K562 (cell line): ENCODE data around the gene CEMIP. TPM values are rescaled to one million over a fixed set of nuclear protein-coding genes. Genes with fewer than 3 reads are reported as not detected.
A peak's percentile ranks its signal among the peaks of the same experiment; 100 is the strongest.

ENCODE experiments used
- ATAC-seq: fragments of 200-7000 bp; cut with Tn5 transposase; 3 replicates; pipeline ENCODE4 v1.9.1; 2020; ENCODE audit warnings: moderate library complexity
- BruUV-seq: library from RNA; stranded (reverse); fragments of 400-500 nt; replicated peaks from 2 replicates; lab custom pipeline; 2021; lab: Mats Ljungman, UMichigan
- CTCF ChIA-PET: fragments of 300-600 bp; formaldehyde crosslinking; extraction: SDS; loops from one replicate; lab custom pipeline; 2021; ENCODE audit warnings: low intra/inter-chr PET ratio; lab: Yijun Ruan, JAX
- POLR2A ChIA-PET: fragments of 300-600, 350-650 bp; sonication (Branson Sonifier 250); formaldehyde crosslinking; extraction: SDS; loops from one replicate; lab custom pipeline; 2021; ENCODE audit warnings: antibody characterized with exemption, inconsistent platforms; lab: Yijun Ruan, JAX
- DNase-seq, 4 experiments: peaks; one replicate each; pipeline versions ENCODE4 v3.0.0 to v3.0.0-alpha.2; 2011 to 2018; ENCODE audit warnings: low spot score in 3 of 4, mixed read lengths in 3 of 4; ENCODE audit errors: extremely low read depth in 1 of 4
- FAIRE-seq: peaks from 2 replicates; lab custom pipeline; 2011; peaks lifted over from hg19 to GRCh38; lab: Jason Lieb, UNC
- H2AFZ ChIP-seq: 2 replicates; pipeline ENCODE4 v1.6.0; 2011; ENCODE audit warnings: low read depth, low read length, control low read depth, inconsistent platforms
- H3K27ac ChIP-seq: fragments of 200-600 bp; 3 replicates; pipeline ENCODE4 v1.8.0; 2011; ENCODE audit warnings: low read depth, mild to moderate bottlenecking, control low read depth, inconsistent platforms, low read length, moderate library complexity, mixed read lengths; ENCODE audit errors: extremely low read depth
- H3K27me3 ChIP-seq, 2 experiments: fragments of 300-600 bp in 1 of 2; 2 replicates in 1 of 2; 3 replicates in 1 of 2; pipeline versions ENCODE4 v1.6.0 to v1.8.0; 2011; ENCODE audit warnings: inconsistent platforms in 2 of 2, low read length in 2 of 2, mild to moderate bottlenecking in 1 of 2, mixed read lengths in 1 of 2, moderate library complexity in 1 of 2; ENCODE audit not compliant: control insufficient read depth in 2 of 2, insufficient read depth in 2 of 2
- H3K36me3 ChIP-seq: fragments of 300-600 bp; 3 replicates; pipeline ENCODE4 v1.8.0; 2011; ENCODE audit warnings: mild to moderate bottlenecking, low read length, inconsistent platforms; ENCODE audit not compliant: control insufficient read depth, insufficient read depth
- H3K4me1 ChIP-seq, 2 experiments: fragments of 200-600 bp in 1 of 2; replicated peaks in 1 of 2; 2 replicates in 1 of 2; 3 replicates in 1 of 2; pipeline versions ENCODE4 v1.5.1 to v1.8.0; 2011; ENCODE audit warnings: inconsistent platforms in 2 of 2, low read length in 2 of 2, mild to moderate bottlenecking in 1 of 2, mixed read lengths in 1 of 2, moderate library complexity in 1 of 2; ENCODE audit not compliant: control insufficient read depth in 2 of 2, insufficient read depth in 2 of 2
- H3K4me2 ChIP-seq: 2 replicates; pipeline ENCODE4 v1.6.1; 2011; ENCODE audit warnings: low read length, control low read depth, inconsistent platforms, mixed read lengths; ENCODE audit not compliant: insufficient read depth
- H3K4me3 ChIP-seq: fragments of 200-600 bp; sonication (generic), shearing (Covaris generic); 2 replicates; pipeline ENCODE4 v1.5.1; 2016; ENCODE audit warnings: control low read depth, inconsistent platforms
- H3K79me2 ChIP-seq: fragments of 200-600 bp; 3 replicates; pipeline ENCODE4 v1.8.0; 2011; ENCODE audit warnings: low read length, inconsistent platforms; ENCODE audit not compliant: control insufficient read depth, insufficient read depth
- H3K9ac ChIP-seq, 2 experiments: 2 replicates each; pipeline versions ENCODE4 v1.6.0 to v1.6.1; 2011; ENCODE audit warnings: low read depth in 2 of 2, low read length in 2 of 2, control low read depth in 1 of 2, inconsistent platforms in 1 of 2, mild to moderate bottlenecking in 1 of 2, mixed read lengths in 1 of 2; ENCODE audit not compliant: insufficient read depth in 1 of 2
- H3K9me1 ChIP-seq: one replicate; pipeline ENCODE4 v1.6.0; 2011; ENCODE audit warnings: inconsistent platforms, mild to moderate bottlenecking, low read length, moderate library complexity; ENCODE audit not compliant: control insufficient read depth, insufficient read depth
- H3K9me3 ChIP-seq: replicated peaks from 2 replicates; pipeline ENCODE4 v1.5.1; 2011; ENCODE audit warnings: low read depth, low read length, inconsistent platforms; ENCODE audit not compliant: control insufficient read depth, insufficient read depth
- H4K20me1 ChIP-seq: replicated peaks from 2 replicates; pipeline ENCODE4 v1.6.1; 2011; ENCODE audit warnings: low read length, inconsistent platforms, mixed read lengths; ENCODE audit not compliant: control insufficient read depth, insufficient read depth
- BRF1 ChIP-seq: IDR thresholded peaks from 3 replicates; pipeline ENCODE4 v1.6.1; 2011; ENCODE audit warnings: borderline replicate concordance, mild to moderate bottlenecking; ENCODE audit not compliant: insufficient read length; ENCODE audit errors: extremely low read depth
- CBFA2T2 ChIP-seq: fragments of 450-650 bp; conservative IDR thresholded peaks from 2 replicates; pipeline ENCODE4 v1.6.1; 2017; ENCODE audit warnings: mild to moderate bottlenecking
- FOXJ3 ChIP-seq: sonication (generic); formaldehyde crosslinking; IDR thresholded peaks from 2 replicates; pipeline ENCODE4 v1.4.0; 2020; ENCODE audit warnings: mild to moderate bottlenecking, missing genetic modification reagents
- RBM25 ChIP-seq: fragments of 200-400 bp; formaldehyde crosslinking; IDR thresholded peaks from 2 replicates; pipeline ENCODE4 v1.6.1; 2018; ENCODE audit warnings: low read length, low read depth, moderate library complexity; ENCODE audit not compliant: severe bottlenecking
- RFX7 ChIP-seq: fragments of 250-450 bp; sonication (Bioruptor Pico); IDR thresholded peaks from 2 replicates; pipeline ENCODE4 v1.5.1; 2021; ENCODE audit warnings: mild to moderate bottlenecking
- SMC3 ChIP-seq: conservative IDR thresholded peaks from 2 replicates; pipeline ENCODE4 v1.6.1; 2011; ENCODE audit warnings: low read depth, low read length, improper control_type of control experiment; ENCODE audit not compliant: insufficient read depth
- ZNF224 ChIP-seq: sonication (generic); formaldehyde crosslinking; IDR thresholded peaks from 2 replicates; pipeline ENCODE4 v1.8.0; 2022; ENCODE audit warnings: mild to moderate bottlenecking, missing genetic modification reagents
- ZNF282 ChIP-seq: sonication (generic); formaldehyde crosslinking; IDR thresholded peaks from 2 replicates; pipeline ENCODE4 v1.8.1; 2023; ENCODE audit warnings: missing genetic modification reagents
- ZNF668 ChIP-seq: fragments of 250-450 bp; sonication (Bioruptor Pico); IDR thresholded peaks from 2 replicates; pipeline ENCODE4 v1.8.0; 2022; ENCODE audit warnings: mild to moderate bottlenecking, inconsistent platforms
- WGBS: fragments of 100-300 bp; shearing (Covaris generic); methylation state at CpG from one replicate; pipeline ENCODE4 v1.1.6; 2016; ENCODE audit warnings: low coverage, mixed read lengths; ENCODE audit not compliant: insufficient coverage; ENCODE audit errors: missing lambda C conversion rate; 5-methylcytosine and 5-hydroxymethylcytosine counted together
- in situ Hi-C: fragments of 300-500 bp; cut with MboI; formaldehyde crosslinking; loops from 4 replicates; pipeline ENCODE4 v1.15.0; 2018; ENCODE audit warnings: inconsistent platforms, mixed read lengths
- intact Hi-C: fragments of 100-400 bp; cut with micrococcal nuclease; formaldehyde crosslinking; loops from 2 replicates; pipeline ENCODE4 v1.14.2; 2022
- polyA plus RNA-seq, 8 experiments: library from polyadenylated mRNA; depleted of rRNA in 4 of 8; stranded (reverse) in 5 of 8; unstranded in 3 of 8; fragments of >200 nt; fragmentation: Nextera tagmentation in 2 of 8; fragmentation: Illumina TruSeq in 1 of 8; extraction: Ambion mirVana in 2 of 8; extraction: Trizol in 1 of 8; gene quantifications; 2 replicates each; pipeline versions ENCODE4 v1.2.1 to v1.2.3, GENCODE V29; 2011 to 2014; ENCODE audit warnings: inconsistent platforms in 1 of 8, missing spikeins in 1 of 8
- total RNA-seq, 7 experiments: library from RNA; depleted of rRNA in 6 of 7; stranded (reverse); fragments of >200 nt in 6 of 7; fragmentation: Illumina TruSeq in 2 of 7; extraction: Trizol in 2 of 7; gene quantifications; 2 replicates each; pipeline versions ENCODE4 v1.2.1 to v1.2.3, GENCODE V29; 2011 to 2021; ENCODE audit warnings: low replicate concordance in 1 of 7
- TF ChIP-seq, protein P1 (sequence below): fragments of 450-650 bp; formaldehyde crosslinking; IDR thresholded peaks from 2 replicates; pipeline ENCODE4 v1.4.0; 2020; ENCODE audit warnings: mild to moderate bottlenecking, mixed read lengths
- TF ChIP-seq, protein P2 (sequence below): fragments of 250-450 bp; sonication (Bioruptor Pico); IDR thresholded peaks from 2 replicates; pipeline ENCODE4 v1.4.0; 2020; ENCODE audit warnings: mild to moderate bottlenecking, moderate library complexity, borderline replicate concordance

The CEMIP gene
- total and polyA plus RNA-seq, 9 of the 15 experiments (the other 6 are each of a cell fraction or from before 2014, with no cell fraction given), result 0.33 TPM; not detected in 8

DNA sequence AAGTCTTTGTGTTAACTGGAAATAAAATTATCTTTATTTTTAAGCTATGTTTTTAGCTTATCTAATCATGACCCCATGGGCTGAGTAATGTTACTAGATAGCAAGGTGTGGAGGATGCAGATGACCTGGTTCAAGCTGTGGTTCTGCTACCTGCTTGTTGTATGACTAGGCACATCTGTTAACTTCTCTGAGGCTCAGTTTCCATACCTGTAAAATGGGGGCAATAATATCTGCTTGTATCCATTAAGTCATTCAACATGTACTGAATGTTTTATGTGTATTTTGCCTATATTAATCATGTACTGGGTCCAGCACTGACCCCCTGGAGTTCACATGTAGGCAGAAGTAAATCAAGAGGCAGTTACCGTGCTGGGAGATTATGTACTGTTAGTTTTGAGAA, 51.5 kb downstream of the CEMIP start:
- intact Hi-C loops, result no loop called here

DNA sequence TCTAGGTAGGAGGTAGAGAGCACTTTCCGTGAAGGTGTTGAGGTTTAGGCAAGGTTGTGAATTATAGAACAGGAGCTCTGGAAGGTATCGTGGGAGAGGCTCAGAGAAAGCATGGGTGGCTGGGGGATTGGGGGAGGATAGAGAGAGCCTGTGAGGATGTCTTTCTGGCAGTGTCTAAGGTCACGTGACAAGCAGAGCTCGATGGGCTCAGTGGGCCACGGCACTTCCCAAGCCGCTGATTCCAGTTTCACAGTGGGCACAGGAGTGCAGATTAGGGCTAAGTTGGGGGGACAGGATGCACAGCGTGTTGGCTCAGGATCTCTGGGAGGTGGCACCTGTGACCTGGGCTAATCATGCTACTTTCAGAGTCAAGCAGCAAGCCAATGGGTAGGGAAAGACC, 52.0 kb downstream of the CEMIP start:
- WGBS, result 0% methylated on average over 7 of the region's 7 CpGs
- H3K27ac ChIP-seq, result no peak overlapping the region
- no TSS peak for BruUV-seq
- in situ Hi-C loops, result no loop called here
- FAIRE-seq (no peak), DNase-seq (no peak), ATAC-seq (no peak)
- ChIA-PET POLR2A (interaction anchor here (1.5 kb wide), 1 partner anchor 13 kb away, joined by 3 read pairs; no protein-coding TSS in a partner anchor), CTCF (no interaction called here)
- intact Hi-C loops, result no loop called here
- no peaks in the 10 kb centered on the region for H3K4me1 ChIP-seq
- no peak overlapping the region for H3K4me2 ChIP-seq
- no peak overlapping the region for H3K4me3 ChIP-seq
- H3K27me3 ChIP-seq, result peaks cover 4 to 10% of the 10 kb centered on the region in 2 experiments; a peak in 2 of 5 replicates
- H3K79me2 ChIP-seq, result no peaks in the 10 kb centered on the region
- no peaks in the 10 kb centered on the region; the same call in 1 of the 2 replicates for H4K20me1 ChIP-seq
- no peaks in the 10 kb centered on the region for H3K9me3 ChIP-seq
- no peak overlapping the region for H3K9ac ChIP-seq
- H3K36me3 ChIP-seq, result no peaks in the 10 kb centered on the region
- H3K9me1 ChIP-seq, result no peaks in the 10 kb centered on the region
- no peak overlapping the region for H2AFZ ChIP-seq
- no peak for TF ChIP-seq ZNF282 (CRISPR knock-in tag)
- TF ChIP-seq SMC3, result no peak
- no peak for TF ChIP-seq BRF1
- TF ChIP-seq, protein P1, sequence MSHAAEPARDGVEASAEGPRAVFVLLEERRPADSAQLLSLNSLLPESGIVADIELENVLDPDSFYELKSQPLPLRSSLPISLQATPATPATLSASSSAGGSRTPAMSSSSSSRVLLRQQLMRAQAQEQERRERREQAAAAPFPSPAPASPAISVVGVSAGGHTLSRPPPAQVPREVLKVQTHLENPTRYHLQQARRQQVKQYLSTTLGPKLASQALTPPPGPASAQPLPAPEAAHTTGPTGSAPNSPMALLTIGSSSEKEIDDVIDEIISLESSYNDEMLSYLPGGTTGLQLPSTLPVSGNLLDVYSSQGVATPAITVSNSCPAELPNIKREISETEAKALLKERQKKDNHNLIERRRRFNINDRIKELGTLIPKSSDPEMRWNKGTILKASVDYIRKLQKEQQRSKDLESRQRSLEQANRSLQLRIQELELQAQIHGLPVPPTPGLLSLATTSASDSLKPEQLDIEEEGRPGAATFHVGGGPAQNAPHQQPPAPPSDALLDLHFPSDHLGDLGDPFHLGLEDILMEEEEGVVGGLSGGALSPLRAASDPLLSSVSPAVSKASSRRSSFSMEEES (CRISPR knock-in tag), result peak; percentile 78
- TF ChIP-seq, protein P2, sequence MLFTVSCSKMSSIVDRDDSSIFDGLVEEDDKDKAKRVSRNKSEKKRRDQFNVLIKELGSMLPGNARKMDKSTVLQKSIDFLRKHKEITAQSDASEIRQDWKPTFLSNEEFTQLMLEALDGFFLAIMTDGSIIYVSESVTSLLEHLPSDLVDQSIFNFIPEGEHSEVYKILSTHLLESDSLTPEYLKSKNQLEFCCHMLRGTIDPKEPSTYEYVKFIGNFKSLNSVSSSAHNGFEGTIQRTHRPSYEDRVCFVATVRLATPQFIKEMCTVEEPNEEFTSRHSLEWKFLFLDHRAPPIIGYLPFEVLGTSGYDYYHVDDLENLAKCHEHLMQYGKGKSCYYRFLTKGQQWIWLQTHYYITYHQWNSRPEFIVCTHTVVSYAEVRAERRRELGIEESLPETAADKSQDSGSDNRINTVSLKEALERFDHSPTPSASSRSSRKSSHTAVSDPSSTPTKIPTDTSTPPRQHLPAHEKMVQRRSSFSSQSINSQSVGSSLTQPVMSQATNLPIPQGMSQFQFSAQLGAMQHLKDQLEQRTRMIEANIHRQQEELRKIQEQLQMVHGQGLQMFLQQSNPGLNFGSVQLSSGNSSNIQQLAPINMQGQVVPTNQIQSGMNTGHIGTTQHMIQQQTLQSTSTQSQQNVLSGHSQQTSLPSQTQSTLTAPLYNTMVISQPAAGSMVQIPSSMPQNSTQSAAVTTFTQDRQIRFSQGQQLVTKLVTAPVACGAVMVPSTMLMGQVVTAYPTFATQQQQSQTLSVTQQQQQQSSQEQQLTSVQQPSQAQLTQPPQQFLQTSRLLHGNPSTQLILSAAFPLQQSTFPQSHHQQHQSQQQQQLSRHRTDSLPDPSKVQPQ (CRISPR knock-in tag), result no peak
- no peak for TF ChIP-seq RFX7 (CRISPR knock-in tag)
- TF ChIP-seq ZNF224 (CRISPR knock-in tag), result no peak
- 0 out of 2 replicates have a peak, but pooled peaks have one; percentile 25 for TF ChIP-seq CBFA2T2

More for the DNA sequence above, 51.5 kb downstream of the CEMIP start:
- no peak for DNase-seq
- H4K20me1 ChIP-seq, result no peaks in the 10 kb centered on the region; the same call in 1 of the 2 replicates
- no peaks in the 10 kb centered on the region for H3K9me3 ChIP-seq
- H3K79me2 ChIP-seq, result no peaks in the 10 kb centered on the region
- FAIRE-seq, result no peak
- TF ChIP-seq FOXJ3 (CRISPR knock-in tag) (no peak), RBM25 (peak; percentile 62), ZNF668 (CRISPR knock-in tag) (no peak)
- TF ChIP-seq, all 486 proteins: peak for 1
- BruUV-seq, result no TSS peak
- ChIA-PET POLR2A (interaction anchor here (1.5 kb wide), 1 partner anchor 13 kb away, joined by 3 read pairs; no protein-coding TSS in a partner anchor), CTCF (no interaction called here)
- Histone ChIP-seq H3K4me3 (no peak overlapping the region), H3K4me1 (no peaks in the 10 kb centered on the region), H3K9me1 (no peaks in the 10 kb centered on the region), H3K27ac (no peak overlapping the region), H3K4me2 (no peak overlapping the region), H3K9ac (no peak overlapping the region), H3K27me3 (peaks cover 3 to 10% of the 10 kb centered on the region in 2 experiments; a peak in 2 of 5 replicates), H2AFZ (no peak overlapping the region), H3K36me3 (no peaks in the 10 kb centered on the region)
- 8% methylated on average over 1 of the region's 1 CpG for WGBS
- in situ Hi-C loops, result no loop called here
- ATAC-seq, result no peak
